GM12878 (cell line): ENCODE data around the gene PIK3R2. TPM values are rescaled to one million over a fixed set of nuclear protein-coding genes. Genes with fewer than 3 reads are reported as not detected.

ENCODE experiments used
- CHD4 ChIP-seq: fragments of 200-600 bp; sonication (generic); IDR thresholded peaks from 2 replicates; pipeline ENCODE4 v1.6.1; 2016; ENCODE audit warnings: mild to moderate bottlenecking
- CREM ChIP-seq: IDR thresholded peaks from 2 replicates; pipeline ENCODE4 v1.6.1; 2014; ENCODE audit warnings: antibody characterized with exemption, low read depth
- E2F8 ChIP-seq: fragments of 450-650 bp; IDR thresholded peaks from 2 replicates; pipeline ENCODE4 v1.6.1; 2018; ENCODE audit warnings: mild to moderate bottlenecking, low read depth, moderate library complexity; ENCODE audit not compliant: partially characterized antibody
- ETV6 ChIP-seq, 2 experiments: fragments of 450-650 bp in 1 of 2; IDR thresholded peaks in 1 of 2; conservative IDR thresholded peaks in 1 of 2; 2 replicates each; pipeline ENCODE4 v1.6.1; 2014; ENCODE audit warnings: antibody characterized with exemption in 1 of 2, borderline replicate concordance in 1 of 2, low read depth in 1 of 2, mild to moderate bottlenecking in 1 of 2, moderate library complexity in 1 of 2
- FOXK2 ChIP-seq: fragments of 450-650 bp; IDR thresholded peaks from 2 replicates; pipeline ENCODE4 v1.6.1; 2017; ENCODE audit warnings: mild to moderate bottlenecking, moderate library complexity
- PML ChIP-seq: IDR thresholded peaks from 2 replicates; pipeline ENCODE4 v1.6.1; 2012; ENCODE audit warnings: low read length, inconsistent platforms
- SMC3 ChIP-seq: IDR thresholded peaks from 2 replicates; pipeline ENCODE4 v1.6.1; 2011; ENCODE audit warnings: low read length, improper control_type of control experiment, borderline replicate concordance
- ZNF207 ChIP-seq: fragments of 450-650 bp; IDR thresholded peaks from 2 replicates; pipeline ENCODE4 v1.6.1; 2014; ENCODE audit warnings: antibody characterized with exemption, mild to moderate bottlenecking, borderline replicate concordance
- polyA plus RNA-seq, 11 experiments: library from polyadenylated mRNA; depleted of rRNA in 4 of 11; unstranded in 6 of 11; stranded (reverse) in 5 of 11; fragments of >200 nt; fragmentation: Nextera tagmentation in 4 of 11; fragmentation: Illumina TruSeq in 1 of 11; extraction: Ambion mirVana in 4 of 11; extraction: Trizol in 1 of 11; gene quantifications; 1 replicate in 1 of 11; 2 replicates in 10 of 11; pipeline versions ENCODE4 v1.2.1 to v1.2.3, GENCODE V29; 2011 to 2016; ENCODE audit warnings: inconsistent platforms in 2 of 11, missing spikeins in 2 of 11, low read depth in 1 of 11
- total RNA-seq, 4 experiments: library from RNA; depleted of rRNA in 3 of 4; stranded (reverse); fragments of >200 nt in 3 of 4; fragmentation: Illumina TruSeq in 1 of 4; extraction: Trizol in 1 of 4; gene quantifications; 2 replicates each; pipeline versions ENCODE4 v1.2.1 to v1.2.3, GENCODE V29; 2013 to 2021
- TF ChIP-seq, protein P1 (sequence below): fragments of 450-650 bp; IDR thresholded peaks from 2 replicates; pipeline ENCODE4 v1.6.1; 2017; ENCODE audit warnings: mild to moderate bottlenecking, moderate library complexity
- TF ChIP-seq, protein P2 (sequence below): fragments of 450-650 bp; conservative IDR thresholded peaks from 2 replicates; pipeline ENCODE4 v1.6.1; 2017; ENCODE audit warnings: mild to moderate bottlenecking, moderate library complexity
- TF ChIP-seq, protein P3 (sequence below): fragments of 450-650 bp; IDR thresholded peaks from 2 replicates; pipeline ENCODE4 v1.6.1; 2016; ENCODE audit warnings: mild to moderate bottlenecking
- TF ChIP-seq, protein P4 (sequence below): IDR thresholded peaks from 2 replicates; pipeline ENCODE4 v1.6.1; 2011; ENCODE audit warnings: low read depth, low read length, improper control_type of control experiment, borderline replicate concordance
- TF ChIP-seq, protein P5 (sequence below): fragments of 450-650 bp; IDR thresholded peaks from 2 replicates; pipeline ENCODE4 v1.6.1; 2016; ENCODE audit warnings: mild to moderate bottlenecking, moderate library complexity, borderline replicate concordance

PIK3R2 gene
- total and polyA plus RNA-seq, 10 of the 15 experiments (the other 5 are each of a cell fraction or from before 2014, with no cell fraction given) = 0.26 to 22.6 (median 2.5) TPM

DNA sequence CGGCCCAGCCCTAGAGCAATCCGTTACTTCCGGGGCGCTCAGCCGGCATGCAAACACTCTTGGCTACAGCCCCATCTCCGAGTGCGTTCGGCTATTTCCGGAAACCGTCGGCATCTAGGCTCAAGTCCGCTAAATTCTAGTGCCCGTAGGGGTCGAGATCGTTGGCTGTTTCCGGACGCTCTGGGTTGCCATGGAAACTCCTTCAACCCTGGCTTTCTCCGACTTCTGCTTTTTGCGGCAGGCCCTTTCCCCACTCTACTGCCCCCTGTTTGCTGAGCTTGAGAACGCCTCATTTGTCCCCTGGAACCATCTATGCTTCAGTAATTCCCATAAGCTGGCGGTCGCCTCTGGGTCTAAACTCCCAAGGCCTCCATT, 534 bp upstream of the PIK3R2 start (continued):
- TF ChIP-seq CREM = peak; percentile 30; the same call in 1 of the 2 replicates
- TF ChIP-seq, protein P1, sequence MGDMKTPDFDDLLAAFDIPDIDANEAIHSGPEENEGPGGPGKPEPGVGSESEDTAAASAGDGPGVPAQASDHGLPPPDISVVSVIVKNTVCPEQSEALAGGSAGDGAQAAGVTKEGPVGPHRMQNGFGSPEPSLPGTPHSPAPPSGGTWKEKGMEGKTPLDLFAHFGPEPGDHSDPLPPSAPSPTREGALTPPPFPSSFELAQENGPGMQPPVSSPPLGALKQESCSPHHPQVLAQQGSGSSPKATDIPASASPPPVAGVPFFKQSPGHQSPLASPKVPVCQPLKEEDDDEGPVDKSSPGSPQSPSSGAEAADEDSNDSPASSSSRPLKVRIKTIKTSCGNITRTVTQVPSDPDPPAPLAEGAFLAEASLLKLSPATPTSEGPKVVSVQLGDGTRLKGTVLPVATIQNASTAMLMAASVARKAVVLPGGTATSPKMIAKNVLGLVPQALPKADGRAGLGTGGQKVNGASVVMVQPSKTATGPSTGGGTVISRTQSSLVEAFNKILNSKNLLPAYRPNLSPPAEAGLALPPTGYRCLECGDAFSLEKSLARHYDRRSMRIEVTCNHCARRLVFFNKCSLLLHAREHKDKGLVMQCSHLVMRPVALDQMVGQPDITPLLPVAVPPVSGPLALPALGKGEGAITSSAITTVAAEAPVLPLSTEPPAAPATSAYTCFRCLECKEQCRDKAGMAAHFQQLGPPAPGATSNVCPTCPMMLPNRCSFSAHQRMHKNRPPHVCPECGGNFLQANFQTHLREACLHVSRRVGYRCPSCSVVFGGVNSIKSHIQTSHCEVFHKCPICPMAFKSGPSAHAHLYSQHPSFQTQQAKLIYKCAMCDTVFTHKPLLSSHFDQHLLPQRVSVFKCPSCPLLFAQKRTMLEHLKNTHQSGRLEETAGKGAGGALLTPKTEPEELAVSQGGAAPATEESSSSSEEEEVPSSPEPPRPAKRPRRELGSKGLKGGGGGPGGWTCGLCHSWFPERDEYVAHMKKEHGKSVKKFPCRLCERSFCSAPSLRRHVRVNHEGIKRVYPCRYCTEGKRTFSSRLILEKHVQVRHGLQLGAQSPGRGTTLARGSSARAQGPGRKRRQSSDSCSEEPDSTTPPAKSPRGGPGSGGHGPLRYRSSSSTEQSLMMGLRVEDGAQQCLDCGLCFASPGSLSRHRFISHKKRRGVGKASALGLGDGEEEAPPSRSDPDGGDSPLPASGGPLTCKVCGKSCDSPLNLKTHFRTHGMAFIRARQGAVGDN = no peak
- 0 out of 2 replicates have a peak, but pooled peaks have one; percentile 37 for TF ChIP-seq ZNF207
- TF ChIP-seq, protein P2, sequence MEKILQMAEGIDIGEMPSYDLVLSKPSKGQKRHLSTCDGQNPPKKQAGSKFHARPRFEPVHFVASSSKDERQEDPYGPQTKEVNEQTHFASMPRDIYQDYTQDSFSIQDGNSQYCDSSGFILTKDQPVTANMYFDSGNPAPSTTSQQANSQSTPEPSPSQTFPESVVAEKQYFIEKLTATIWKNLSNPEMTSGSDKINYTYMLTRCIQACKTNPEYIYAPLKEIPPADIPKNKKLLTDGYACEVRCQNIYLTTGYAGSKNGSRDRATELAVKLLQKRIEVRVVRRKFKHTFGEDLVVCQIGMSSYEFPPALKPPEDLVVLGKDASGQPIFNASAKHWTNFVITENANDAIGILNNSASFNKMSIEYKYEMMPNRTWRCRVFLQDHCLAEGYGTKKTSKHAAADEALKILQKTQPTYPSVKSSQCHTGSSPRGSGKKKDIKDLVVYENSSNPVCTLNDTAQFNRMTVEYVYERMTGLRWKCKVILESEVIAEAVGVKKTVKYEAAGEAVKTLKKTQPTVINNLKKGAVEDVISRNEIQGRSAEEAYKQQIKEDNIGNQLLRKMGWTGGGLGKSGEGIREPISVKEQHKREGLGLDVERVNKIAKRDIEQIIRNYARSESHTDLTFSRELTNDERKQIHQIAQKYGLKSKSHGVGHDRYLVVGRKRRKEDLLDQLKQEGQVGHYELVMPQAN = peak; percentile 75
- TF ChIP-seq, protein P3, sequence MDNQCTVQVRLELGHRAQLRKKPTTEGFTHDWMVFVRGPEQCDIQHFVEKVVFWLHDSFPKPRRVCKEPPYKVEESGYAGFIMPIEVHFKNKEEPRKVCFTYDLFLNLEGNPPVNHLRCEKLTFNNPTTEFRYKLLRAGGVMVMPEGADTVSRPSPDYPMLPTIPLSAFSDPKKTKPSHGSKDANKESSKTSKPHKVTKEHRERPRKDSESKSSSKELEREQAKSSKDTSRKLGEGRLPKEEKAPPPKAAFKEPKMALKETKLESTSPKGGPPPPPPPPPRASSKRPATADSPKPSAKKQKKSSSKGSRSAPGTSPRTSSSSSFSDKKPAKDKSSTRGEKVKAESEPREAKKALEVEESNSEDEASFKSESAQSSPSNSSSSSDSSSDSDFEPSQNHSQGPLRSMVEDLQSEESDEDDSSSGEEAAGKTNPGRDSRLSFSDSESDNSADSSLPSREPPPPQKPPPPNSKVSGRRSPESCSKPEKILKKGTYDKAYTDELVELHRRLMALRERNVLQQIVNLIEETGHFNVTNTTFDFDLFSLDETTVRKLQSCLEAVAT = peak; percentile 56; the same call in 1 of the 2 replicates
- no peak for TF ChIP-seq E2F8
- TF ChIP-seq, protein P4, sequence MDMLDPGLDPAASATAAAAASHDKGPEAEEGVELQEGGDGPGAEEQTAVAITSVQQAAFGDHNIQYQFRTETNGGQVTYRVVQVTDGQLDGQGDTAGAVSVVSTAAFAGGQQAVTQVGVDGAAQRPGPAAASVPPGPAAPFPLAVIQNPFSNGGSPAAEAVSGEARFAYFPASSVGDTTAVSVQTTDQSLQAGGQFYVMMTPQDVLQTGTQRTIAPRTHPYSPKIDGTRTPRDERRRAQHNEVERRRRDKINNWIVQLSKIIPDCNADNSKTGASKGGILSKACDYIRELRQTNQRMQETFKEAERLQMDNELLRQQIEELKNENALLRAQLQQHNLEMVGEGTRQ = no peak
- no peak for TF ChIP-seq CHD4
- TF ChIP-seq PML = 0 out of 2 replicates have a peak, but pooled peaks have one; percentile 0
- TF ChIP-seq, protein P5, sequence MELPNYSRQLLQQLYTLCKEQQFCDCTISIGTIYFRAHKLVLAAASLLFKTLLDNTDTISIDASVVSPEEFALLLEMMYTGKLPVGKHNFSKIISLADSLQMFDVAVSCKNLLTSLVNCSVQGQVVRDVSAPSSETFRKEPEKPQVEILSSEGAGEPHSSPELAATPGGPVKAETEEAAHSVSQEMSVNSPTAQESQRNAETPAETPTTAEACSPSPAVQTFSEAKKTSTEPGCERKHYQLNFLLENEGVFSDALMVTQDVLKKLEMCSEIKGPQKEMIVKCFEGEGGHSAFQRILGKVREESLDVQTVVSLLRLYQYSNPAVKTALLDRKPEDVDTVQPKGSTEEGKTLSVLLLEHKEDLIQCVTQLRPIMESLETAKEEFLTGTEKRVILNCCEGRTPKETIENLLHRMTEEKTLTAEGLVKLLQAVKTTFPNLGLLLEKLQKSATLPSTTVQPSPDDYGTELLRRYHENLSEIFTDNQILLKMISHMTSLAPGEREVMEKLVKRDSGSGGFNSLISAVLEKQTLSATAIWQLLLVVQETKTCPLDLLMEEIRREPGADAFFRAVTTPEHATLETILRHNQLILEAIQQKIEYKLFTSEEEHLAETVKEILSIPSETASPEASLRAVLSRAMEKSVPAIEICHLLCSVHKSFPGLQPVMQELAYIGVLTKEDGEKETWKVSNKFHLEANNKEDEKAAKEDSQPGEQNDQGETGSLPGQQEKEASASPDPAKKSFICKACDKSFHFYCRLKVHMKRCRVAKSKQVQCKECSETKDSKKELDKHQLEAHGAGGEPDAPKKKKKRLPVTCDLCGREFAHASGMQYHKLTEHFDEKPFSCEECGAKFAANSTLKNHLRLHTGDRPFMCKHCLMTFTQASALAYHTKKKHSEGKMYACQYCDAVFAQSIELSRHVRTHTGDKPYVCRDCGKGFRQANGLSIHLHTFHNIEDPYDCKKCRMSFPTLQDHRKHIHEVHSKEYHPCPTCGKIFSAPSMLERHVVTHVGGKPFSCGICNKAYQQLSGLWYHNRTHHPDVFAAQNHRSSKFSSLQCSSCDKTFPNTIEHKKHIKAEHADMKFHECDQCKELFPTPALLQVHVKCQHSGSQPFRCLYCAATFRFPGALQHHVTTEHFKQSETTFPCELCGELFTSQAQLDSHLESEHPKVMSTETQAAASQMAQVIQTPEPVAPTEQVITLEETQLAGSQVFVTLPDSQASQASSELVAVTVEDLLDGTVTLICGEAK = peak; percentile 78; the same call in 1 of the 2 replicates
- TF ChIP-seq ETV6 (conservative IDR thresholded peaks at IDR 0.05 in 1 of 2, IDR thresholded peaks at IDR 0.05 in 1 of 2; ENCODE audit: borderline replicate concordance in 1 of 2, low read depth in 1 of 2) = peak in 1 of 2 experiments; percentile 15; a peak in 1 of 4 replicates
- TF ChIP-seq FOXK2 = no peak
- TF ChIP-seq SMC3 = peak; percentile 36; the same call in 1 of the 2 replicates
